Transverse colon (tissue), 4 donors: Measurements from ENCODE around the gene RUBCNL.

Experiments used
- EP300 ChIP-seq: sonication (generic); formaldehyde crosslinking; IDR thresholded peaks from one replicate; pipeline ENCODE4 v1.6.1; 2017; ENCODE audit warnings: antibody characterized with exemption, low read depth
- POLR2A ChIP-seq: fragments of 450-650 bp; IDR thresholded peaks from one replicate; pipeline ENCODE4 v1.6.1; 2016; ENCODE audit warnings: antibody characterized with exemption, mild to moderate bottlenecking, moderate library complexity
- POLR2AphosphoS5 ChIP-seq, 3 donors: sonication (generic); formaldehyde crosslinking; IDR thresholded peaks; one replicate each; pipeline ENCODE4 v1.6.1; 2016; ENCODE audit warnings: antibody characterized with exemption in 3 of 3
- TF ChIP-seq, protein P1 (sequence below), 5 experiments: fragments of 200-600 bp in 3 of 5; fragments of 450-650 bp in 2 of 5; sonication (generic) in 3 of 5; IDR thresholded peaks; 1 replicate in 2 of 5; 2 replicates in 3 of 5; pipeline ENCODE4 v1.5.1; 2016 to 2017; ENCODE audit warnings: antibody characterized with exemption in 5 of 5, inconsistent platforms in 3 of 5, mild to moderate bottlenecking in 2 of 5, moderate library complexity in 1 of 5

DNA sequence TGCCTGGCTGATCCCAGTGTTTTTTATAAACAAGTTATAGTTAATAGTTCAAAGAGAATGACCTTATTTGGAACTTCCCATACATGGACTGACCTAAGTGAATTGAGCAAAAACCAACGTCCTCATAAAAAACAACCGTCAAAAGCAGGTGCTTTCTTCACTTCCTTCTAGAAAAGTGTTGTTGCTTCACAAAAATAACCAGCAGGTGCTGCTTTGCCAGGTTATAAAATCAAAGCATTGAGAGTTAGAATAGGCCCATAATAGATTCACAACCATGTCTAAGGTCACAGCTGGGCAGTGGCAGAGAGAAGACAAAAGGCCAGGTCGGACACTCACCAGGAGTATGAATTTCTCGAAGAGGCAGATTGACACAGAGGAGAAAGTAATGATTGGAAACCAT, 9.5 kb downstream of the RUBCNL start:
- peak in 1 of 3 donors; percentile 28 for TF ChIP-seq POLR2AphosphoS5 (IDR thresholded peaks at IDR 0.05)
- TF ChIP-seq, protein P1, sequence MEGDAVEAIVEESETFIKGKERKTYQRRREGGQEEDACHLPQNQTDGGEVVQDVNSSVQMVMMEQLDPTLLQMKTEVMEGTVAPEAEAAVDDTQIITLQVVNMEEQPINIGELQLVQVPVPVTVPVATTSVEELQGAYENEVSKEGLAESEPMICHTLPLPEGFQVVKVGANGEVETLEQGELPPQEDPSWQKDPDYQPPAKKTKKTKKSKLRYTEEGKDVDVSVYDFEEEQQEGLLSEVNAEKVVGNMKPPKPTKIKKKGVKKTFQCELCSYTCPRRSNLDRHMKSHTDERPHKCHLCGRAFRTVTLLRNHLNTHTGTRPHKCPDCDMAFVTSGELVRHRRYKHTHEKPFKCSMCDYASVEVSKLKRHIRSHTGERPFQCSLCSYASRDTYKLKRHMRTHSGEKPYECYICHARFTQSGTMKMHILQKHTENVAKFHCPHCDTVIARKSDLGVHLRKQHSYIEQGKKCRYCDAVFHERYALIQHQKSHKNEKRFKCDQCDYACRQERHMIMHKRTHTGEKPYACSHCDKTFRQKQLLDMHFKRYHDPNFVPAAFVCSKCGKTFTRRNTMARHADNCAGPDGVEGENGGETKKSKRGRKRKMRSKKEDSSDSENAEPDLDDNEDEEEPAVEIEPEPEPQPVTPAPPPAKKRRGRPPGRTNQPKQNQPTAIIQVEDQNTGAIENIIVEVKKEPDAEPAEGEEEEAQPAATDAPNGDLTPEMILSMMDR (IDR thresholded peaks at IDR 0.05), result peak in 2 of 5 experiments; percentile 15 to 25
- no peak for TF ChIP-seq POLR2A
- TF ChIP-seq EP300, result no peak
